GM12874 (cell line): ENCODE results near the gene ESYT1.

Source experiments
- CTCF ChIP-seq: IDR thresholded peaks from 2 replicates; pipeline ENCODE4 v1.5.1; 2011; ENCODE audit warnings: low read depth, mild to moderate bottlenecking, control low read depth, low read length, moderate library complexity; ENCODE audit not compliant: insufficient read depth

The ESYT1 gene

DNA sequence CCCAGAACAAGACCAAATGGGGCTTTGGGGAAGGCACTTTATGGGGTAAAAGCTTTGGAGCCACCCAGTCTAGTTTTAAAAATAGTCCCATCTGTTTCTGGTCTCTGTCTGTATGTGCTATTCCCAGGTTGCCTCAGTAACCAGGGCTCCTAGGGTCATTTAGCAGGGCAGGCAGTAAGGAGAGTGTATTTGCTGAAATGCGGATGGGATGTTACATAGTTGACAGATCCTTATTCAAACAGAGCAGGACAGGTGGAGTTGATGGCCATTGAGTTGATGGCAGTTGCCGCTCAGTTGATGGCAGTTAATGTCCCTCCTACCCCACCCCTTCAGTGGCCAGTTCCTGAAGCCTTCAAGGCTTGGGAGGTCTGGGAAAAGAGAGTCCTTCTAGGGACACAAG, 5.4 kb upstream of the ESYT1 start:
- TF ChIP-seq CTCF = no peak

DNA sequence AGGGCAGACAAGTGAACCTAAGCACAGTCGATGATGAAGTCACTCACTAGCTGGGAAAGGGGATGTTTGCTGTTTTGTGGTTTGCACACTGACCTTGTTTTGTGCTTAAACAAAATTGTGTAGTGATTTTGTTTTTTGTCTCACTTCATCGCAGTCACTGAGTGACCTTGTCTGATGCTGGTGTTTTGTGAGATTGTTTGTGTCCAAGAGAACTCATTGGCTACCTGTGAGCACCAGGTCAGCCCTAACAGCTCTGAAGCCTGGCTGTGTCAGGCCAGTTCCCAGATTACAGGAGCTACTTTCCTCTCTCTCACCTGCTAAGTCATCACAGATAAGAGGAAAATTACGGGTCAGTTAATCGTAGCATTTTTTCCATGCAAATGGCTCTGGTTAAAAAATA, 3.9 kb upstream of the ESYT1 start:
- no peak for TF ChIP-seq CTCF

DNA sequence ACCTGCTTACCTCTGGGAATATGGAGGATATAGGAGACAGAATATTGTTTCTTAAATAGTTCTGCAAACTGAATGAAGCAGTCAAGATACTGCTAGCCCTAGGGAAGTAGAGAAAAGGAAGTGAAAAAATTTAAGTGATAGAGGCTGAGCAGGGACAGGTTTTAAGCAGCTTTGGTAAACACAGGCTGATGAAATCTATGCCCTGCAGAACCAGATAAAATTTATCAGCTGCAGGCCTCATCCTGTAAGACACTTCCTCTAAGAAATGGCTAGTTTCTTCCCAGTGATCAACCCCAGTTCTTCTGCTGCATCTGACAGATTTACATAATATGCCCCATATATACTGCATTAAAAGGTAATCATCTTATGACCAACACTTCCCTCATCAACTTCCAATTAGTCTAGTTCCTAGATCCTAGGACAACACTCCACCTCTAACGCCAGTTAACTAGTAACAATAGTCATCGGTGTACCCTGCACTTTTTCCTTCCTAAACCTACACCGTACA, 1.3 kb upstream of the ESYT1 start:
- no peak for TF ChIP-seq CTCF

GRCh38 chr12:56127485-56127887, 581 bp upstream of the ESYT1 start:
- TF ChIP-seq CTCF = no peak

DNA sequence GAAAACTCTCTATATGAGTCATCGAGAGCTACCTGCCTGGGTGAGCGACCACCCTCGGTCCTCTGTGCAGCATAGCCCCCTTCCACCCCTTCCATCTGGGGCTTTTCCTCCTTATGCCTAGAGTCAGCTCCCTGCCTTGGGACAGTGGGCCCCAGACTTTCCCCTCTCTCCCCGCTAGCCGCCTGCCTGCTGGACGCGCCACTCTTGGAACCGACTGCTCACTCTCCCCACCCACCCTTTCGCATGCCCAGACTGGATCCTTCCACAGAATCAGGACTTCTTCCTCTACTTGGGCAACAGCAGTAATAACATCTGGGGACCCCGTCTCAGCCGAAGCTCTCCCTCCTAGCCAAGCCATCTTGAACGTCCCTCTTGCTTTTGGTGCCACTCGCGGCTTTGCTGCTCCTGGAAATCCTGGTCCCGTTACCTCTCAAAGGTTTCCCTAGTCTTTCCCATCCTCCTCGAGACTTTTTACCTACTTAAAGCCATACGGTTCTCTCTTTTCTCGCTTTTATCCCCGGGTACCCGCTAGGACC, 671 bp downstream of the ESYT1 start:
- TF ChIP-seq CTCF = no peak

GRCh38 chr12:56129206-56129941, 1.3 kb downstream of the ESYT1 start:
- TF ChIP-seq CTCF = no peak

GRCh38 chr12:56129942-56130495, 2.0 kb downstream of the ESYT1 start:
- no peak for TF ChIP-seq CTCF
